ENCODE measurements around the gene IFNA8.
"Not testable (repeated sequence)": the region's sequence is repeated elsewhere in the genome, so short reads cannot be mapped to it uniquely, and the experiment has no call there.

Gene IFNA8

DNA sequence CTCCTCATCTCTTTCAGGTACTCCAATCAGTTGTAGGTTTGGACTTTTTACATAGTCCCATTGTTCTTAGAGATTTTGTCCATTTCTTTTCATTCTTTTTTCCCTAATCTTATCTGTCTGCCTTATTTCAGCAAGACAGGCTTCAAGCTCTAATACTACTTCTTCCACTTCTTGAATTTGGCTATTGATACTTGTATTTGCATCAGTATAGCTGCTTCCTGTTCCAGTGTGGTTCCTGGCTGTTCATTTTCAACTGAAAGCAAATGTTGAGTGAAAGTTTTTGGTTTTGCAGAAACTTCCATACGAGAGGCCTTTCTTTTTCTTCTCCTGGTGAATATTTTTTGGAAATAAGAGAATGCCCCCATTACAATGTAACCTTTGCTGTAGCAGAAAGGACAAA lies 19.3 kb downstream of the IFNA8 start:
- DNase-seq (ENCODE audit: low read depth in 1 of 2, low spot score in 1 of 2) = no peak

DNA sequence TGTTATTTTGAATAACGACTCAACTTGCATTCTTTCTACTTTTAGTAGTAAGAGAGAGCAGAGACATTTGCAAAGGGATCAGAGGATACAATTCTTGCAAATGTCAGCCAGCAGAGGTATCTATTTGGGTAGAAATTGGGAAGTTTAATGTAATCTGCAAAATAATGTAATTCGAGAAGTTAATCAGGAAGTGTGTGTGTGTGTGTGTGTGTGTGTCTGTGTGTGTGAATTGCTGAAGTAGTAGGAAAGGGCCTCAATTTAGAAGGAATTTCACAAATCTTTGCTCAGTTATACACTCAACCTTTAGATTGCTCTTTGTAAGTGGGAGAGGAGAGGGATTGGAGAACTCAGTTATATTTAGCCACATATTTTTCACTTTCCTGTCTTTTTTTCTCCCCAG lies 20.3 kb downstream of the IFNA8 start:
- DNase-seq (ENCODE audit: low read depth in 1 of 2, low spot score in 1 of 2) = no peak

DNA sequence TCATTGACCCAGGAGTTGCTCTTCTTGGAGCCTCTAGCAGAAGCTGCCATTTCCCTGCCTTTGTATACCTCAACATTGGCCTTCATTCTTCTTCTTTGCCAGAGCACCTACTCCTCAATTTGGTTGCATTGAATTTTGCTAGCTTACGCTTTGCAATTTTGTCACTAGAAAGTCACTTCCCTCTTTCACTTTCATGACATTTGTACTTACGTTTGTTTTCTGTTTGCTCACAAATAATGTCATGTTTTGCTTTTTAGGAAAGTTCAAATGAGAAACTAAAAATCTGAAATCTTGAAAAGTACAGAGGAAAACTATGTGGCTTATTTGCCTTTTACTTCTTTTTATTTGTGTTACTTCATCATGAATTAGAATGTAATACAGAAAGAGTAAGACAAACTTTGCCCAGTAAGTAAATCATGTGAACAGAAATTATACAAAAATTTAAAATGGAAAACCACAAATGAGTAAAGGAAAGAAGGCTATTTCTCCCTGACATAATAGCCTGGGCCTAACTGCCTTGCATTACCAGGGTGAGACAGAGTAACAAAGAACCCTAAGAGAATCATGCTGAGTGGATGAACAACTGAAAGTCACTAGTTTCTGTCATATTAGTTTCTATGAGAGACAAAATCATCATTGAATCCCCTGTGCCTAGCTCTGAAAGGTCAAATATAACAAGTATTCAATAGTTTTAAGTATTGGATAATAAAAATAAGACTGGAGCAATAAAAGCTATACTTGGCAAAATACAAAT lies 23.9 kb downstream of the IFNA8 start:
- DNase-seq (ENCODE audit: low read depth in 1 of 2, low spot score in 1 of 2) = no peak

DNA sequence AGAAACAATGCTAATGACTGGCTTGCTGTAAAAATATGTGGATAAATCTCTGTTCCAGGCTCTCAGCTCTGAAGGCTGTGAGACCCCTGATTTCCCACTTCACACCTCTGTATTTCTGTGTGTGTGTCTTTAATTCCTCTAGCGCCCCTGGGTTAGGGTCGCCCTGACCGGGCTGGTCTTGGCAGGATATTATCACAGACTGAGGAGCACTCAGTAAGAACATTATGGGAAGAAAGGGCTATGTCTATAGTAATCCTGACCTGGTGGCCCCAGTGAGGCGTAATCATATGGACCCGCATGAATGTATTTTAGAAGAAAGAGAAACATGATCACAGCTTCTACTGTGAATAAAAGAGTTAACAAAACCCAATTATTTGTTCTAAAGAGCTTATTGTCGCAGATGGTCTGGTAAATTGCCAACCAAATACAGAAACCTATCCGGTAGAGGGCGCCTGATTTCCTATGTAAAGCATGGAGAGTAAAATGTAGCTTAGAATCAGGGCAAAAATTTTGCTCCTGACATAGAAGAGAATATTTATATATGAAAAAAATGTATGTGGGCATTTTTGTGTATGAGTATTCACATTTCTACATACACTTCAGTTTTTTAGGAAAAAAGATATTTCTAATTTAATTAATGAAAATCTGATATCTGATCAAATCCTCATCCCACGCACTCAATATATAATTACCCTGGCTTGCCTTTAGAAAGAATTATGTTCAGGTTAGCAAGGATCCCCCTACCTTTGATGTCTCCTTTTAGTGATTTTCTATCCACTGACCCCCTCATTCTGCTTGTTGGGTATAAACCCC lies 25.5 kb downstream of the IFNA8 start:
- no peak for DNase-seq (ENCODE audit: low read depth in 1 of 2, low spot score in 1 of 2)

- DNase-seq (ENCODE audit: low read depth in 1 of 2, low spot score in 1 of 2) = not testable (repeated sequence)
These were observed 26.1 kb downstream of the IFNA8 start for GRCh38 chr9:21435015-21435383.

- no peak for DNase-seq (ENCODE audit: low read depth in 1 of 2, low spot score in 1 of 2)
These were observed 31.2 kb downstream of the IFNA8 start, which contains the start of gene IFNA1 for GRCh38 chr9:21440139-21440538. Gene IFNA1, plus strand, starts transcription at chr9:21440439. Its CDS starts 69 bp downstream, at chr9:21440508.

GRCh38 chr9:21443849-21444625 lies 35.1 kb downstream of the IFNA8 start:
- DNase-seq (ENCODE audit: low read depth in 1 of 2, low spot score in 1 of 2) = no peak

DNA sequence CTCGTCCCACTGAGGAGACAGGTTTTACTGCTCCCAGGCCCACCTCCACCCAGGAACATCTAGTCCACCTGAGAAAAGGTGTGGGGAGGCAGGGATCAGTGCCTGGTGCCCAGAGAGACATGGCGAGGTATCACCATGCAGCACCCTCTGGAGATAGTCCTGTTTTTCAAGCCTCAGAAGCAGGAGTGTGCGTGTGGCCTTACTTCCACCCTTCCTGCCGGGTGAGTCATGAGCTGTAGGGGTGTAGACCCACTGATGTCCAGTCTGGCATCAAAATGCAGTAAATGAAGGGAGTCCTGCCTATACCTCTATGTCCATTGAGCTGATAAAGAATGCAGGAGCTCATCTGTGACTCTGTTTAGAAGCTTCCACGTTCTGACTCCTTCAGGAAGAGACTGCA lies 40.4 kb downstream of the IFNA8 start:
- DNase-seq (ENCODE audit: low read depth in 1 of 2, low spot score in 1 of 2) = not testable (repeated sequence)

GRCh38 chr9:21450733-21451394 lies 41.9 kb downstream of the IFNA8 start:
- no peak for DNase-seq (ENCODE audit: low read depth in 1 of 2, low spot score in 1 of 2)

DNA sequence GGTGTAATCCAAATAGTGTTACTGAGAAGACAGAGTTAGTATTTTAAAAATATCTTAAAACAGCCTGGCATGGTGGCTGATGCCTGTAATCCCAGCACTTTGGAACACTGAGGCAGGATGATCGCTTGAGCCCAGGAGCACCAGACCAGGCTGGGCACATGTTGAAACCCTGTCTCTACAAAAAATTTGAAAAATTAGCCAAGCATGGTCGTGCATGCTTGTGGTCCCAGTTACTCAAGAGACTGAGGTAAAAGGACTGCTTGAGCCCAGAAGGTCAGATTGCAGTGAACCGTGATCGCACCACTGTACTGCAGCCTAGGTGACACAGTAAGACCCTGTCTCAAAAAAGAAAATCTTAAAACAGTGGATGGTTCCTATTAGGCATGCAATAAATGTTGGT lies 43.8 kb downstream of the IFNA8 start:
- DNase-seq (ENCODE audit: low read depth in 1 of 2, low spot score in 1 of 2) = no peak

DNA sequence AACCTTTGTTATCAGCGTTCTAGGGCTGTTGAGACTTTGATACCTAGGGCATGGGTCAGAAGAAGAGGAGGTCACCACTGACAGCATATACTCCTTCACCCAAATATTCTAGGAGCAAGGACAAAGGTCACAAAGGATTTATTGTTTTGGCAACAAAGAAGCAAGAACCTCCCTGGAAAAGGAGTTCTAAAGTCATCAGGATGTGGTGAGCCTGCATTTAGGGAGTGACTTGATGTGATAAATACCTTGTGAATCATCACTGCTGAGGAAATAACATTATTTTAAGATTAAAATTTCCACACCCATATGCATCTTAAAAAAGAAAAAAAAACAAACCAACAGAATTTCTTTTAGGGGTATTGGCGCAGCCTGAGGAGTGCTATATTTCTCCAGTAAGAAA lies 45.2 kb downstream of the IFNA8 start:
- no peak for DNase-seq (ENCODE audit: low read depth in 1 of 2, low spot score in 1 of 2)

DNA sequence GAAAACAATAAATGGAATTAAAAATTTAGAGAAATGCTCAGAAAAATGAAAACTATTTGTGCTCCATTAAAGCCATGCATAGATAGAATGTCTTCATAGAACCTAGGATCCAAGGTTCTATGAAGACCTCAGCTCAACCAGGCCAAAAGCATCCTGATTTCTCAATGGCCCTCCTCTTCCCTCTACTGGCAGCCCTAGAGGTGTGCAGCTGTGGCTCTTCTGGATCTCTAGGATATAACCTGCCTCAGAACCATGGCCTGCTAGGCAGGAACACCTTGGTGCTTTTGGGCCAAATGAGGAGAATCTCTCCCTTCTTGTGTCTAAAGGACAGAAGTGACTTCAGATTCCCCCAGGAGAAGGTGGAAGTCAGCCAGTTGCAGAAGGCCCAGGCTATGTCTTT lies 46.4 kb downstream of the IFNA8 start:
- no peak for DNase-seq (ENCODE audit: low read depth in 1 of 2, low spot score in 1 of 2)
